ENCODE data around the gene RYR2.

Gene RYR2

DNA sequence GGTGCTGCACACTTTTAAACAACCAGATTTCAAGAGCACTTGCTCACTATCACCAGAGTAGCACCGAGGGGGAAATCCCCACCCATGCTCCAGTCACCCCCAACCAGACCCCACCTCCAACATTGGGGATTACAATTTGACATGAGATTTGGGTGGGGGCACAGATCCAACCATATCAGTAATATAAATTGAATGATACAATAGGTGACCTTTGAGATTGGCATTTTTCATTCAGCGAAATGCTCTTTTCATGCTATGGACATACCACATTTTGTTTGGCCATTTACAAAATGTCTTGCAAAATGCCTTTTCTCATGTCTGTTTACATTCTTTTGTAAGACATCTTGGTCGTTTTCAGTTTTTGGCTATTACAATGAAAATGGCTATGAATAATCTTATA is 23.9 kb downstream of the RYR2 start:
- Histone ChIP-seq H3K4me1 (ENCODE audit: control insufficient read depth in 1 of 2, insufficient read depth in 2 of 2, low read length in 2 of 2) (no peaks in the 10 kb centered on the region), H3K36me3 (ENCODE audit: control insufficient read depth in 1 of 2, insufficient read depth in 2 of 2, low read length in 2 of 2) (no peaks in the 10 kb centered on the region), H3K27ac (ENCODE audit: low read depth, low read length) (no peak overlapping the region), H3K9ac (ENCODE audit: low read depth in 1 of 2, low read length in 2 of 2) (no peak overlapping the region), H3K9me3 (ENCODE audit: control insufficient read depth in 1 of 2, low read length in 2 of 2) (no peaks in the 10 kb centered on the region), H3K27me3 (ENCODE audit: control insufficient read depth in 1 of 2, insufficient read depth in 2 of 2, low read length in 2 of 2) (no peaks in the 10 kb centered on the region), H3K4me3 (ENCODE audit: low read depth in 1 of 2, low read length in 2 of 2) (no peak overlapping the region)

- Histone ChIP-seq H3K4me3 (ENCODE audit: low read depth in 1 of 2, low read length in 2 of 2) (no peak overlapping the region), H3K36me3 (ENCODE audit: control insufficient read depth in 1 of 2, insufficient read depth in 2 of 2, low read length in 2 of 2) (no peaks in the 10 kb centered on the region), H3K9ac (ENCODE audit: low read depth in 1 of 2, low read length in 2 of 2) (no peak overlapping the region), H3K4me1 (ENCODE audit: control insufficient read depth in 1 of 2, insufficient read depth in 2 of 2, low read length in 2 of 2) (no peaks in the 10 kb centered on the region), H3K9me3 (ENCODE audit: control insufficient read depth in 1 of 2, low read length in 2 of 2) (no peaks in the 10 kb centered on the region), H3K27me3 (ENCODE audit: control insufficient read depth in 1 of 2, insufficient read depth in 2 of 2, low read length in 2 of 2) (no peaks in the 10 kb centered on the region), H3K27ac (ENCODE audit: low read depth, low read length) (no peak overlapping the region)
These were observed 28.5 kb downstream of the RYR2 start for GRCh38 chr1:237070519-237070918.

- Histone ChIP-seq H3K9ac (ENCODE audit: low read depth in 1 of 2, low read length in 2 of 2) (no peak overlapping the region), H3K36me3 (ENCODE audit: control insufficient read depth in 1 of 2, insufficient read depth in 2 of 2, low read length in 2 of 2) (no peaks in the 10 kb centered on the region), H3K4me3 (ENCODE audit: low read depth in 1 of 2, low read length in 2 of 2) (no peak overlapping the region), H3K27me3 (ENCODE audit: control insufficient read depth in 1 of 2, insufficient read depth in 2 of 2, low read length in 2 of 2) (no peaks in the 10 kb centered on the region), H3K4me1 (ENCODE audit: control insufficient read depth in 1 of 2, insufficient read depth in 2 of 2, low read length in 2 of 2) (no peaks in the 10 kb centered on the region), H3K9me3 (ENCODE audit: control insufficient read depth in 1 of 2, low read length in 2 of 2) (no peaks in the 10 kb centered on the region), H3K27ac (ENCODE audit: low read depth, low read length) (no peak overlapping the region)
These were observed 29.8 kb downstream of the RYR2 start for GRCh38 chr1:237071641-237072420.

- no peak overlapping the region for H3K27ac ChIP-seq (ENCODE audit: low read depth, low read length)
- no peaks in the 10 kb centered on the region for H3K36me3 ChIP-seq (ENCODE audit: control insufficient read depth in 1 of 2, insufficient read depth in 2 of 2, low read length in 2 of 2)
These were observed 32.6 kb downstream of the RYR2 start for GRCh38 chr1:237074371-237075117.

GRCh38 chr1:237084341-237085077 is 42.5 kb downstream of the RYR2 start:
- Histone ChIP-seq H3K4me3 (ENCODE audit: low read depth in 1 of 2, low read length in 2 of 2) (no peak overlapping the region), H3K27ac (ENCODE audit: low read depth, low read length) (no peak overlapping the region)

More at GRCh38 chr1:237074371-237075117, 32.6 kb downstream of the RYR2 start:
- Histone ChIP-seq H3K4me1 (ENCODE audit: control insufficient read depth in 1 of 2, insufficient read depth in 2 of 2, low read length in 2 of 2) (no peaks in the 10 kb centered on the region), H3K4me3 (ENCODE audit: low read depth in 1 of 2, low read length in 2 of 2) (no peak overlapping the region), H3K27me3 (ENCODE audit: control insufficient read depth in 1 of 2, insufficient read depth in 2 of 2, low read length in 2 of 2) (no peaks in the 10 kb centered on the region), H3K9ac (ENCODE audit: low read depth in 1 of 2, low read length in 2 of 2) (no peak overlapping the region), H3K9me3 (ENCODE audit: control insufficient read depth in 1 of 2, low read length in 2 of 2) (no peaks in the 10 kb centered on the region)

DNA sequence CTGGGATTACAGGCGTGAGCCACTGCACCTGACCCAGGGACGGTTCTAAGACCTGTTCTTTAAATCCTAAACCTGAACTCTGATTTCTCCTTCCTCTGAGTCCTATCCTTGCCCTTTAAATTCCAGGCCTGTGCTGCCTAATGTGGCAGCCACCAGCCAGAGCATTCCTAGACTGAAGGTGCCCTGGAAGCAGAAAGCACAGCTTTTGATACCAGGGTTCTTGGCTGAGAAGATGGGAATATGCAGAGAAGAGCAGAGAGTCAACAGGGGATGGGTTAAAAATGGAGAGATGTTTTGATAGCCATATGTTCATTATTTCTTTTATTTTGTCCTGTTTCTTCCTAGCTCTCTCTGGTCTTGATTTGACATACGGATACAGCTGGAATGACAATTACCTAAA is 49.7 kb downstream of the RYR2 start:
- H3K9me3 ChIP-seq (ENCODE audit: control insufficient read depth in 1 of 2, low read length in 2 of 2): no peaks in the 10 kb centered on the region
- H3K9ac ChIP-seq (ENCODE audit: low read depth in 1 of 2, low read length in 2 of 2): no peak overlapping the region
- H3K36me3 ChIP-seq (ENCODE audit: control insufficient read depth in 1 of 2, insufficient read depth in 2 of 2, low read length in 2 of 2): no peaks in the 10 kb centered on the region
- H3K4me3 ChIP-seq (ENCODE audit: low read depth in 1 of 2, low read length in 2 of 2): no peak overlapping the region
- H3K4me1 ChIP-seq (ENCODE audit: control insufficient read depth in 1 of 2, insufficient read depth in 2 of 2, low read length in 2 of 2): no peaks in the 10 kb centered on the region
- H3K27ac ChIP-seq (ENCODE audit: low read depth, low read length): no peak overlapping the region
- no peaks in the 10 kb centered on the region for H3K27me3 ChIP-seq (ENCODE audit: control insufficient read depth in 1 of 2, insufficient read depth in 2 of 2, low read length in 2 of 2)

More at GRCh38 chr1:237084341-237085077, 42.5 kb downstream of the RYR2 start:
- H3K9ac ChIP-seq (ENCODE audit: low read depth in 1 of 2, low read length in 2 of 2): no peak overlapping the region
- H3K9me3 ChIP-seq (ENCODE audit: control insufficient read depth in 1 of 2, low read length in 2 of 2): no peaks in the 10 kb centered on the region
- H3K27me3 ChIP-seq (ENCODE audit: control insufficient read depth in 1 of 2, insufficient read depth in 2 of 2, low read length in 2 of 2): no peaks in the 10 kb centered on the region
- H3K36me3 ChIP-seq (ENCODE audit: control insufficient read depth in 1 of 2, insufficient read depth in 2 of 2, low read length in 2 of 2): no peaks in the 10 kb centered on the region
- H3K4me1 ChIP-seq (ENCODE audit: control insufficient read depth in 1 of 2, insufficient read depth in 2 of 2, low read length in 2 of 2): no peaks in the 10 kb centered on the region

DNA sequence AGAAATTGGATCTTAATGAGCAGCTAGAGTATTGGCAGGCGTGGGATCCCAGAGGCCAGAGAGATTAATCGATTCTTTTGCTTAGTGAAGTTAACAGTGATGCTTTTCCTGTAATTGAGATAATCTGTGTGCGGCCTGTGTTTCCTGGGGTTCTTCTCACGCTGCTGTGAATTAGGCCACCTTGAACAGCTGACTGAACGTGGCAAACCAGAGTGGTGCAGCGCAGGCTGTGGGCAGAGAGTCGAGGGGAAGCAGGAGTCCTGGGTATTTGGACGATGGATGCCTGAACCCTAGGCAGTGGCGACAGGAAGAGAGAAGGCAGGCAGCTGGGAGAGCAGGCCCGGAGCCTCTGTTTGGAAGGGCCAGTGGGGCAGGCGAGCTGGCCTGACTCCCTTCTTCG is 51.7 kb downstream of the RYR2 start:
- H3K4me1 ChIP-seq (ENCODE audit: control insufficient read depth in 1 of 2, insufficient read depth in 2 of 2, low read length in 2 of 2): no peaks in the 10 kb centered on the region
- no peak overlapping the region for H3K9ac ChIP-seq (ENCODE audit: low read depth in 1 of 2, low read length in 2 of 2)
- no peaks in the 10 kb centered on the region for H3K9me3 ChIP-seq (ENCODE audit: control insufficient read depth in 1 of 2, low read length in 2 of 2)
- H3K36me3 ChIP-seq (ENCODE audit: control insufficient read depth in 1 of 2, insufficient read depth in 2 of 2, low read length in 2 of 2): no peaks in the 10 kb centered on the region
- H3K4me3 ChIP-seq (ENCODE audit: low read depth in 1 of 2, low read length in 2 of 2): no peak overlapping the region
- no peak overlapping the region for H3K27ac ChIP-seq (ENCODE audit: low read depth, low read length)
- H3K27me3 ChIP-seq (ENCODE audit: control insufficient read depth in 1 of 2, insufficient read depth in 2 of 2, low read length in 2 of 2): no peaks in the 10 kb centered on the region

DNA sequence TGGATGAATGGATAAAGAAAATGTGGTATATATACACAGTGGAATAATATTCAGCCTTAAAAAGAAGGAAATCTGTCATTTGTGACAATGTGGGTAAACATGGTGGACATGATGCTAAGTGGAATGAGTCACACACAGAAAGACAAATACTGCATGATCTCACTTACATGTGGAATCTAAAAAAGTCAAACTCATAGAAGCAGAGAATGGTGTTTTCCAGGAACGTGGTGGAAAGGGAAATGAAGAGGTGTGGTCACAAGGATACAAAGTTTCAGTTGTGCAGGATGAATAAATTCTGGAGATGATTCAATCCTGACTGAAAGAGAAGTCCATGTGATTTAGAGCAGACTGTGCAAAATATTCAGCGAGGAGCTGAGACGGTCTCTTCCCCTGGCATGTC is 56.6 kb downstream of the RYR2 start:
- Histone ChIP-seq H3K36me3 (ENCODE audit: control insufficient read depth in 1 of 2, insufficient read depth in 2 of 2, low read length in 2 of 2) (no peaks in the 10 kb centered on the region), H3K4me1 (ENCODE audit: control insufficient read depth in 1 of 2, insufficient read depth in 2 of 2, low read length in 2 of 2) (no peaks in the 10 kb centered on the region), H3K27me3 (ENCODE audit: control insufficient read depth in 1 of 2, insufficient read depth in 2 of 2, low read length in 2 of 2) (no peaks in the 10 kb centered on the region), H3K9me3 (ENCODE audit: control insufficient read depth in 1 of 2, low read length in 2 of 2) (no peaks in the 10 kb centered on the region), H3K9ac (ENCODE audit: low read depth in 1 of 2, low read length in 2 of 2) (no peak overlapping the region), H3K4me3 (ENCODE audit: low read depth in 1 of 2, low read length in 2 of 2) (no peak overlapping the region), H3K27ac (ENCODE audit: low read depth, low read length) (no peak overlapping the region)

DNA sequence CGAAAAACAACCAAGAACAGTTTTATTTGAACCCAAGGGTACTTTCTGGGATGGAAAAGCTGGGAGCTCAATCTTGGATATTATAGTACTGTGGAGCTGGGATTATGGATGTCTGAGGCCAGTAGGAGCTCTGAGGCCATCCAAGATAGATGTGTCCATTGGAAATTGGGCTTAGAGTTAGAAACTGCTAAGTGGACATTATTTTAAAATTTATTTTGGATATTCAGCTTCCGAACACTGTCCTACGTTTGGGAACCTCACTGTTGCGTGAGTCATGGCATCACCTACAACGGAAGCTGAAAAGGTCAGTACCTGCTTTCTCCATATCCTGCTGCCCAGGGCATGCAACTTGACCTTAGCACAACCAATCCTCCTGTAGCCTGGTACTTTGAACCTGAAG is 61.0 kb downstream of the RYR2 start:
- no peaks in the 10 kb centered on the region for H3K27me3 ChIP-seq (ENCODE audit: control insufficient read depth in 1 of 2, insufficient read depth in 2 of 2, low read length in 2 of 2)
- no peaks in the 10 kb centered on the region for H3K4me1 ChIP-seq (ENCODE audit: control insufficient read depth in 1 of 2, insufficient read depth in 2 of 2, low read length in 2 of 2)
- no peaks in the 10 kb centered on the region for H3K9me3 ChIP-seq (ENCODE audit: control insufficient read depth in 1 of 2, low read length in 2 of 2)
- no peaks in the 10 kb centered on the region for H3K36me3 ChIP-seq (ENCODE audit: control insufficient read depth in 1 of 2, insufficient read depth in 2 of 2, low read length in 2 of 2)
- no peak overlapping the region for H3K4me3 ChIP-seq (ENCODE audit: low read depth in 1 of 2, low read length in 2 of 2)
- H3K9ac ChIP-seq (ENCODE audit: low read depth in 1 of 2, low read length in 2 of 2): no peak overlapping the region
- no peak overlapping the region for H3K27ac ChIP-seq (ENCODE audit: low read depth, low read length)

DNA sequence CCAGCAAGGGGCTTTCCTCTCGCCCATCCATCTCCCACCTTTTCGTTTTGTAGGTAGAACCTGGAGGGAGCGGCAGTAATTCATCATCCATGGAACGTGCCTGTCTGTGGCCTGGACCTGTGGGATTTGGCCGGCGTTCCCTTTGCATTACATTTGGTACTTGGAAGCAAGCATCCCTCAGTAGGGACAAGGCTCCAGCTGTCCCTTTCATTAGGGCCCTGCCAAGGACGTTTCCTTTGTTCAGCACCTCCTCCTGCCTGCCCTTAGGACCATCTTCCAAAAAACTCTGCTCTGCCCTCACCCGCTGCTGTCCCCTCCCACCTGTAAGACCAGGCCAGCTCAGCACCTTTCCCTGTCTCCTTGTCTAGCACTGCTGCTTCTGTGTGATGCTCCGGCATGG is 62.1 kb downstream of the RYR2 start:
- Histone ChIP-seq H3K9ac (ENCODE audit: low read depth in 1 of 2, low read length in 2 of 2) (no peak overlapping the region), H3K9me3 (ENCODE audit: control insufficient read depth in 1 of 2, low read length in 2 of 2) (no peaks in the 10 kb centered on the region), H3K27ac (ENCODE audit: low read depth, low read length) (no peak overlapping the region), H3K4me3 (ENCODE audit: low read depth in 1 of 2, low read length in 2 of 2) (no peak overlapping the region), H3K36me3 (ENCODE audit: control insufficient read depth in 1 of 2, insufficient read depth in 2 of 2, low read length in 2 of 2) (no peaks in the 10 kb centered on the region), H3K4me1 (ENCODE audit: control insufficient read depth in 1 of 2, insufficient read depth in 2 of 2, low read length in 2 of 2) (no peaks in the 10 kb centered on the region), H3K27me3 (ENCODE audit: control insufficient read depth in 1 of 2, insufficient read depth in 2 of 2, low read length in 2 of 2) (no peaks in the 10 kb centered on the region)
